K562 (cell line): Measurements from ENCODE around the gene ARL5C.

Experiments
- CREM ChIP-seq: IDR thresholded peaks from 2 replicates; pipeline ENCODE4 v1.6.1; 2014; ENCODE audit warnings: antibody characterized with exemption, low read depth
- EP300 ChIP-seq: IDR thresholded peaks from 2 replicates; pipeline ENCODE4 v1.6.1; 2012; ENCODE audit warnings: low read length, improper control_type of control experiment
- FOXA3 ChIP-seq, 2 experiments: fragments of 450-650 bp in 1 of 2; sonication (generic) in 1 of 2; formaldehyde crosslinking; IDR thresholded peaks in 1 of 2; conservative IDR thresholded peaks in 1 of 2; 2 replicates each; pipeline versions ENCODE4 v1.4.0 to v1.8.0; 2020 to 2022; ENCODE audit warnings: mild to moderate bottlenecking in 2 of 2, missing genetic modification reagents in 1 of 2
- GABPA ChIP-seq: fragments of 200-800 bp; sonication (Bioruptor generic); conservative IDR thresholded peaks from 2 replicates; pipeline ENCODE4 v1.6.1; 2016; ENCODE audit warnings: low read depth, missing genetic modification characterization, missing compliant biosample characterization
- HDAC2 ChIP-seq: fragments of 450-650 bp; IDR thresholded peaks from 2 replicates; pipeline ENCODE4 v1.6.1; 2016; ENCODE audit warnings: mild to moderate bottlenecking
- HDAC3 ChIP-seq: fragments of 450-650 bp; IDR thresholded peaks from 2 replicates; pipeline ENCODE4 v1.6.1; 2018; ENCODE audit warnings: borderline replicate concordance, mild to moderate bottlenecking, moderate library complexity; ENCODE audit not compliant: partially characterized antibody
- MAZ ChIP-seq, 2 experiments: fragments of 450-650 bp in 1 of 2; sonication (generic) in 1 of 2; formaldehyde crosslinking; IDR thresholded peaks in 1 of 2; conservative IDR thresholded peaks in 1 of 2; 2 replicates each; pipeline versions ENCODE4 v1.4.0 to v1.5.0; 2020; ENCODE audit warnings: mild to moderate bottlenecking in 1 of 2, missing genetic modification reagents in 1 of 2
- NCOA4 ChIP-seq: fragments of 450-650 bp; IDR thresholded peaks from 2 replicates; pipeline ENCODE4 v1.6.1; 2018; ENCODE audit warnings: mild to moderate bottlenecking; ENCODE audit not compliant: partially characterized antibody
- POLR2A ChIP-seq: fragments of 450-650 bp; conservative IDR thresholded peaks from 2 replicates; pipeline ENCODE4 v1.6.1; 2016
- YY1 ChIP-seq, 3 experiments: IDR thresholded peaks; 2 replicates each; pipeline ENCODE4 v1.6.1; 2011; ENCODE audit warnings: low read length in 2 of 3, mild to moderate bottlenecking in 2 of 3, moderate library complexity in 2 of 3, borderline replicate concordance in 1 of 3, control low read depth in 1 of 3, low read depth in 1 of 3; ENCODE audit not compliant: insufficient read depth in 3 of 3, insufficient replicate concordance in 2 of 3, control insufficient read depth in 1 of 3, insufficient read length in 1 of 3; ENCODE audit errors: extremely low read depth in 1 of 3
- ZSCAN29 ChIP-seq: fragments of 450-650 bp; IDR thresholded peaks from 2 replicates; pipeline ENCODE4 v1.6.1; 2017
- TF ChIP-seq, protein P1 (sequence below), 2 experiments: fragments of 450-650 bp; formaldehyde crosslinking in 1 of 2; IDR thresholded peaks; 2 replicates each; pipeline versions ENCODE4 v1.4.0 to v1.6.1; 2014 to 2020; ENCODE audit warnings: mild to moderate bottlenecking in 2 of 2, borderline replicate concordance in 1 of 2, low read depth in 1 of 2

DNA sequence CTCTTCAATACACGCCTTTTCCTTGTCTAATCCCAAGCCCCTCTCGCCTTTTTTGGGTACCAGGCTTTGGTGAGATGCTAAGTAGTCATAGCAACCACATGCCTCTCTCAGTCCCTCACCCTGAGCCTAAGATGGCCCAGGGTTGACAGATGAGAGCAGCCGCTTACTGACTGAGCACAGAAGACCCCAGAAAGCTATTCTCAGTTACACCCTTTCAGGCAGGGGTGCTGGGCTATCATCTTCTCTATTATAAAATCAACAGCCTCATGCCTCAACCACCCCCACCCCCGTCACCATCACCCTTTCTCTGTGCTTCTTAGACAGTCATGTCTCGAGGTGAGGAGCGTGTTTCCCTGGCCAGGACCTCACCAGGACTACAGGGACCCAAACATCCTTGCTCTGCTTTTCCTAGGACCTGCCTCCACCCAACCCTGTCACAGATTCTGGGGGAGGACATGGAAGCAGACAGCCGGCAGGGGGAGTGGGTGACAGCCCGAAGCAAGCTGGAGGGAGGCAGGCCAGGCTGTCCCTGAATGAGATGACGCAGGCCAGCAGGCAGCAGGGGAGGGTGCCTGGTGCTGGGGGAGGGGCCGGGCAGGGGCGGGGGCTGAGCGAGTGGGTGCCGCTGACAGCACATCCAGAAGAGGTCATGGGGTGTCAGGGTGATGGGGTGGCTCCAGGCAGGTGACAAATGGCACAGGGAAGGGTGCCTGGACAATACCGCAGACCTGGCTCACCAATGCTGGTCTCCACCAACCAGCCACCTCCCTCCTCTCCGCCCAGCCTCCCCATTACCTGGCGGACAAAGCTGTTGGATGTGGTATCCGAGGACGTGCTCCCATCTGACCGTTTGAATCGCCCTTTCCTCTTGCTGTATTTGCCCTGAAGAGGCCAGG lies 28.4 kb upstream of the ARL5C start:
- TF ChIP-seq YY1 (IDR thresholded peaks at IDR 0.05; ENCODE audit: borderline replicate concordance in 1 of 3, control insufficient read depth in 1 of 3, extremely low read depth in 1 of 3, insufficient read depth in 3 of 3, insufficient read length in 1 of 3, insufficient replicate concordance in 2 of 3, low read depth in 1 of 3, low read length in 2 of 3) (peak in 1 of 3 experiments; percentile 43), GABPA (tag) (no peak), EP300 (no peak), FOXA3 (CRISPR knock-in tag; conservative IDR thresholded peaks at IDR 0.05 in 1 of 2, IDR thresholded peaks at IDR 0.05 in 1 of 2) (no peak), HDAC2 (no peak), MAZ (CRISPR knock-in tag; conservative IDR thresholded peaks at IDR 0.05 in 1 of 2, IDR thresholded peaks at IDR 0.05 in 1 of 2) (peak in 1 of 2 experiments; percentile 32; a peak in 1 of 4 replicates), NCOA4 (no peak), HDAC3 (no peak), POLR2A (no peak), CREM (peak; percentile 89), ZSCAN29 (no peak)
- TF ChIP-seq, protein P1, sequence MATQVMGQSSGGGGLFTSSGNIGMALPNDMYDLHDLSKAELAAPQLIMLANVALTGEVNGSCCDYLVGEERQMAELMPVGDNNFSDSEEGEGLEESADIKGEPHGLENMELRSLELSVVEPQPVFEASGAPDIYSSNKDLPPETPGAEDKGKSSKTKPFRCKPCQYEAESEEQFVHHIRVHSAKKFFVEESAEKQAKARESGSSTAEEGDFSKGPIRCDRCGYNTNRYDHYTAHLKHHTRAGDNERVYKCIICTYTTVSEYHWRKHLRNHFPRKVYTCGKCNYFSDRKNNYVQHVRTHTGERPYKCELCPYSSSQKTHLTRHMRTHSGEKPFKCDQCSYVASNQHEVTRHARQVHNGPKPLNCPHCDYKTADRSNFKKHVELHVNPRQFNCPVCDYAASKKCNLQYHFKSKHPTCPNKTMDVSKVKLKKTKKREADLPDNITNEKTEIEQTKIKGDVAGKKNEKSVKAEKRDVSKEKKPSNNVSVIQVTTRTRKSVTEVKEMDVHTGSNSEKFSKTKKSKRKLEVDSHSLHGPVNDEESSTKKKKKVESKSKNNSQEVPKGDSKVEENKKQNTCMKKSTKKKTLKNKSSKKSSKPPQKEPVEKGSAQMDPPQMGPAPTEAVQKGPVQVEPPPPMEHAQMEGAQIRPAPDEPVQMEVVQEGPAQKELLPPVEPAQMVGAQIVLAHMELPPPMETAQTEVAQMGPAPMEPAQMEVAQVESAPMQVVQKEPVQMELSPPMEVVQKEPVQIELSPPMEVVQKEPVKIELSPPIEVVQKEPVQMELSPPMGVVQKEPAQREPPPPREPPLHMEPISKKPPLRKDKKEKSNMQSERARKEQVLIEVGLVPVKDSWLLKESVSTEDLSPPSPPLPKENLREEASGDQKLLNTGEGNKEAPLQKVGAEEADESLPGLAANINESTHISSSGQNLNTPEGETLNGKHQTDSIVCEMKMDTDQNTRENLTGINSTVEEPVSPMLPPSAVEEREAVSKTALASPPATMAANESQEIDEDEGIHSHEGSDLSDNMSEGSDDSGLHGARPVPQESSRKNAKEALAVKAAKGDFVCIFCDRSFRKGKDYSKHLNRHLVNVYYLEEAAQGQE (IDR thresholded peaks at IDR 0.05; ENCODE audit: borderline replicate concordance) = 0 out of 2 replicates have a peak, but pooled peaks have one; percentile 5
- TF ChIP-seq, protein P1 (CRISPR knock-in tag; IDR thresholded peaks at IDR 0.05; ENCODE audit: low read depth) = no peak
